Measurements from ENCODE around the gene TRIM66. TPM values are rescaled to one million over a fixed set of nuclear protein-coding genes. Genes with fewer than 3 reads are reported as not detected.

Gene TRIM66
- polyA plus RNA-seq, 3 donors: 2.9 to 3.2 (median 3.1) TPM

Other genes starting within 250 kb of the TRIM66 start
- gene STK33, start 88.4 kb downstream of the TRIM66 start, polyA plus RNA-seq: 1 to 10 TPM in 1 of 3 donors, under 1 TPM in 1, not detected in 1; 0.70 to 4.1 TPM
- 1,000 to 10,000 TPM; 1,605 to 4,083 (median 1,842) TPM for gene RPL27A, start 127 bp upstream of the TRIM66 start, polyA plus RNA-seq
- gene AKIP1, start 228.5 kb upstream of the TRIM66 start, polyA plus RNA-seq: 10 to 100 TPM in 2 of 3 donors, 1 to 10 TPM in 1; 9.5 to 33.3 (median 11.8) TPM

Measured in adipose tissue (tissue), 3 donors.